SK-N-MC (cell line): ENCODE results near the gene ETS2.

ENCODE experiments used
- EZH2 ChIP-seq: fragments of 200-600 bp; sonication (generic); IDR thresholded peaks from one replicate; pipeline ENCODE4 v1.6.1; 2017; ENCODE audit warnings: antibody characterized with exemption
- FOXP2 ChIP-seq: optimal IDR thresholded peaks from 2 replicates; pipeline ENCODE3; 2011; ENCODE audit warnings: mild to moderate bottlenecking, moderate library complexity; ENCODE audit not compliant: insufficient read depth; ENCODE audit errors: extremely low read length, control extremely low read depth
- POLR2AphosphoS5 ChIP-seq: IDR thresholded peaks from 2 replicates; pipeline ENCODE4 v1.6.1; 2012; ENCODE audit warnings: mild to moderate bottlenecking, low read depth, low read length, borderline replicate concordance

DNA sequence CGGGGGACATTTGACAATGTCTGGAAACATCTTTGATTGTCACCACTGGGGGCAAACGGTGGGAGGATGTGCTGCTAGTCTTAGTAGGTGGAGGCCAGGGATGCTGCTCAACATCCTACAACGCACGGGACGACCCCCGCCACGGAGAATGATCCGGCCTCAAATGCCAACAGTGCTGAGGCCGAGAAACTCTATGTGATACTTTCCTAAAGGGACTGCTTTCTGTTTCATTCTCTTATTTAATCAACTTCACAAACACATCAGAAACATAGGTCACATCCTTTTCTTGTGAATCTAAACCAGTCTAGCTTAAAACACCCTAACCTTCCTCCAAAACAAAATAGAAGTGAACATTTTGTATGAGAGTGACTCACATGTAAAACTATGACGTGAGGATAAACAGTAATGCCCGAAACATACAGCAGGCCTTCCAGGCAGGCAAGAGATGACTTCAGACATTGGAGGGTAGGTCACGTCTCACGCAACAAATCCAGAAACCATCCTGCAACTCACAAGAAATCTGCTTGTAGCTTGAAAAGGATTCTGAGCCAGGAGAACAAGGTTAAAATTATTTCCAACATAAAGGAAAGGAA, 37.2 kb upstream of the ETS2 start:
- TF ChIP-seq EZH2 = no peak
- TF ChIP-seq POLR2AphosphoS5 = no peak
- no peak for TF ChIP-seq FOXP2
